ENCODE measurements around the gene CSNK1A1.

CSNK1A1 gene

DNA sequence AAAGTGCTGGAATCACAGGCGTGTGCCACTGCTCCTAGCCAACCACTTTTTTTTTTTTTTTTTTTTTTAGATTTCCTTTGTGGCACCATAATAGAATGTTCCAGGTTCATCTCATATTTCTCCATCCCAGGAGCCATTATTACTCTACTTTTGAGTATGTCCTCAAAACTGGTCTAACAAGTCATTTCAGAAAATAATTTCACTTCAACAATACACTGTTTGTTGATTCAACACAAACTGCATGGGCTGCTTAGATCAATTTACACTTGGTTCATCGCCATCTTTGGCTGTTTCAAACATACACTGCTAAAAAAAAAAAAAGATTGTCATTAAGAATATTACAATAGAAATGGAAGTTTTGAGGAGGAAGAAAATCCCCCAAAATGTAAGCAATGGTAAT lies 57.9 kb downstream of the CSNK1A1 start:
- no peak for TF ChIP-seq TCF4 (CRISPR knock-in tag; IDR thresholded peaks at IDR 0.05; ENCODE audit: borderline replicate concordance)
- TF ChIP-seq ZFP30 (CRISPR knock-in tag; IDR thresholded peaks at IDR 0.05) = no peak
- TF ChIP-seq, protein P1, sequence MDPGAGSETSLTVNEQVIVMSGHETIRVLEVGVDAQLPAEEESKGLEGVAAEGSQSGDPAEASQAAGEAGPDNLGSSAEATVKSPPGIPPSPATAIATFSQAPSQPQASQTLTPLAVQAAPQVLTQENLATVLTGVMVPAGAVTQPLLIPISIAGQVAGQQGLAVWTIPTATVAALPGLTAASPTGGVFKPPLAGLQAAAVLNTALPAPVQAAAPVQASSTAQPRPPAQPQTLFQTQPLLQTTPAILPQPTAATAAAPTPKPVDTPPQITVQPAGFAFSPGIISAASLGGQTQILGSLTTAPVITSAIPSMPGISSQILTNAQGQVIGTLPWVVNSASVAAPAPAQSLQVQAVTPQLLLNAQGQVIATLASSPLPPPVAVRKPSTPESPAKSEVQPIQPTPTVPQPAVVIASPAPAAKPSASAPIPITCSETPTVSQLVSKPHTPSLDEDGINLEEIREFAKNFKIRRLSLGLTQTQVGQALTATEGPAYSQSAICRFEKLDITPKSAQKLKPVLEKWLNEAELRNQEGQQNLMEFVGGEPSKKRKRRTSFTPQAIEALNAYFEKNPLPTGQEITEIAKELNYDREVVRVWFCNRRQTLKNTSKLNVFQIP (CRISPR knock-in tag; IDR thresholded peaks at IDR 0.05; ENCODE audit: borderline replicate concordance, low read depth) = no peak
- no peak for TF ChIP-seq CSRNP3 (CRISPR knock-in tag; IDR thresholded peaks at IDR 0.05)
- TF ChIP-seq ZNF8 (CRISPR knock-in tag; IDR thresholded peaks at IDR 0.05) = no peak
- no peak for TF ChIP-seq ZNF565 (CRISPR knock-in tag; conservative IDR thresholded peaks at IDR 0.05; ENCODE audit: low read depth)
- no peak for TF ChIP-seq ARNTL (CRISPR knock-in tag; IDR thresholded peaks at IDR 0.05; ENCODE audit: borderline replicate concordance, low read depth)

DNA sequence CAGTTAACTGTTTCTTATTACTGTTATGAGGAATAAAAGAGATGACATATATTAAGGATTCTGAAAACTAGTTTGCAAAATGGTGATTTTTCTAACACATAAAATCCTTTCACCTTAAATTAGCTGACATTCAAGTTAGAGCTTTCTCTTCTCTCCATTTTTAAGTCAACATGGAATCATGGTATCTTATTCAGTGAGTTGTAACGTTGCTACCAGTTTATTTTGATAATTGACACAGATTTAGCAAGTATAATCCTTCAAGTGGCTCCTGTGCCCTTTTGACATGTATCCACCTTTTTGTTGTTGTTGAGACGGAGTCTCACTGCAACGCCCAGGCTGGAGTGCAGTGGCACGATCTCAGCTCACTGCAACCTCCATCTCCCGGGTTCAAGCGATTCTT lies 58.5 kb downstream of the CSNK1A1 start:
- no peak for ATAC-seq

More for the DNA sequence above, 57.9 kb downstream of the CSNK1A1 start:
- no peak for ATAC-seq

DNA sequence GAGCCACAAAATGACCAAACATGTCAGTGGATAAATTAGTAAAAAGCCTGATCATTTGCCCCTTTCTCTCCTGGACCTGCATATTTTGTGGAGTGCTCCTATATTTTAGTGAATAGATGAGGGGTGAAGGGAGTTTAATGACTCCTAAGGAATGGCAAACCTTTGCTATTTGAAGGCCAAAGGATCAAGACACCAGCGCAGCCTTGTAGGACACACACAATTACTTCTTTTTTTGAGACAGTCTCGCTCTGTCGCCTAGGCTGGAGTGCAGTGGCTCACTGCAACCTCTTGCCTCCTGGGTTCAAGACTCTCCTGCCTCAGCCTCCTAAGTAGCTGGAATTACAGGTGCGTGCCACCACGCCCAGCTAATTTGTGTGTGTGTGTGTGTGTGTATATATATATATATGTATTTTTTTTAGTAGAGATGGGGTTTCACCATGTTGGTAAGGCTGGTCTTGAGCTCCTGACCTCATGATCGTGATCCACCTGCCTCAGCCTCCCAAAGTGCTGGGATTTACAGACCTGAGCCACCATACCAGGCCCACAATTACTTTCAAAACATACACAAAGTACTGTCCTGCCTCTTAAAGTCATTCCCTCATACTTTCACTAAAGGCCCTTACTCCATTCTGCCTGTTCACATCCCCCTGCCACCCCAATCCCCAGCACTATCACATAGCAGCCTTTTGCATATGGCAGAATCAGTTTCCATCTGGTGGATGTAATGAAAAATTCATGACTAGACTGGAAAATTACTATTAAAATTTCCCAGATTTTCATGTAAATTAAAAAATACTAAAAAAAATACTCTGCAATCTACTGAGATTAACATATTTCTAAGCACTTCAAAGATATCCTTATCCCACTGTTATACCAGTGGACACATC lies 60.4 kb downstream of the CSNK1A1 start:
- ATAC-seq = no peak

More for the DNA sequence above, 58.5 kb downstream of the CSNK1A1 start:
- TF ChIP-seq BACH2 (CRISPR knock-in tag; IDR thresholded peaks at IDR 0.05; ENCODE audit: borderline replicate concordance) (no peak), RARB (CRISPR knock-in tag; IDR thresholded peaks at IDR 0.05) (no peak), ARNTL (CRISPR knock-in tag; IDR thresholded peaks at IDR 0.05; ENCODE audit: borderline replicate concordance, low read depth) (no peak), SNAI2 (CRISPR knock-in tag; IDR thresholded peaks at IDR 0.05) (no peak), ZFP30 (CRISPR knock-in tag; IDR thresholded peaks at IDR 0.05) (no peak), PPARA (CRISPR knock-in tag; IDR thresholded peaks at IDR 0.05; ENCODE audit: borderline replicate concordance) (no peak)
- TF ChIP-seq, protein P2, sequence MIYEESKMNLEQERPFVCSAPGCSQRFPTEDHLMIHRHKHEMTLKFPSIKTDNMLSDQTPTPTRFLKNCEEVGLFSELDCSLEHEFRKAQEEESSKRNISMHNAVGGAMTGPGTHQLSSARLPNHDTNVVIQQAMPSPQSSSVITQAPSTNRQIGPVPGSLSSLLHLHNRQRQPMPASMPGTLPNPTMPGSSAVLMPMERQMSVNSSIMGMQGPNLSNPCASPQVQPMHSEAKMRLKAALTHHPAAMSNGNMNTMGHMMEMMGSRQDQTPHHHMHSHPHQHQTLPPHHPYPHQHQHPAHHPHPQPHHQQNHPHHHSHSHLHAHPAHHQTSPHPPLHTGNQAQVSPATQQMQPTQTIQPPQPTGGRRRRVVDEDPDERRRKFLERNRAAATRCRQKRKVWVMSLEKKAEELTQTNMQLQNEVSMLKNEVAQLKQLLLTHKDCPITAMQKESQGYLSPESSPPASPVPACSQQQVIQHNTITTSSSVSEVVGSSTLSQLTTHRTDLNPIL (CRISPR knock-in tag; IDR thresholded peaks at IDR 0.05; ENCODE audit: low read depth) = no peak

GRCh38 chr5:149489605-149490037 lies 61.6 kb downstream of the CSNK1A1 start:
- TF ChIP-seq, protein P3, sequence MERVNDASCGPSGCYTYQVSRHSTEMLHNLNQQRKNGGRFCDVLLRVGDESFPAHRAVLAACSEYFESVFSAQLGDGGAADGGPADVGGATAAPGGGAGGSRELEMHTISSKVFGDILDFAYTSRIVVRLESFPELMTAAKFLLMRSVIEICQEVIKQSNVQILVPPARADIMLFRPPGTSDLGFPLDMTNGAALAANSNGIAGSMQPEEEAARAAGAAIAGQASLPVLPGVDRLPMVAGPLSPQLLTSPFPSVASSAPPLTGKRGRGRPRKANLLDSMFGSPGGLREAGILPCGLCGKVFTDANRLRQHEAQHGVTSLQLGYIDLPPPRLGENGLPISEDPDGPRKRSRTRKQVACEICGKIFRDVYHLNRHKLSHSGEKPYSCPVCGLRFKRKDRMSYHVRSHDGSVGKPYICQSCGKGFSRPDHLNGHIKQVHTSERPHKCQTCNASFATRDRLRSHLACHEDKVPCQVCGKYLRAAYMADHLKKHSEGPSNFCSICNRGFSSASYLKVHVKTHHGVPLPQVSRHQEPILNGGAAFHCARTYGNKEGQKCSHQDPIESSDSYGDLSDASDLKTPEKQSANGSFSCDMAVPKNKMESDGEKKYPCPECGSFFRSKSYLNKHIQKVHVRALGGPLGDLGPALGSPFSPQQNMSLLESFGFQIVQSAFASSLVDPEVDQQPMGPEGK (CRISPR knock-in tag; IDR thresholded peaks at IDR 0.05; ENCODE audit: borderline replicate concordance) = no peak
- peak; percentile 22; the same call in 1 of the 2 replicates for TF ChIP-seq ZC3H10 (CRISPR knock-in tag; IDR thresholded peaks at IDR 0.05)
- no peak; the same call in 2 of the 3 replicates for ATAC-seq

More for the DNA sequence above, 60.4 kb downstream of the CSNK1A1 start:
- no peak for TF ChIP-seq SNAI2 (CRISPR knock-in tag; IDR thresholded peaks at IDR 0.05)

GRCh38 chr5:149488645-149489306 lies 62.5 kb downstream of the CSNK1A1 start:
- ATAC-seq = no peak
- TF ChIP-seq TSHZ2 (CRISPR knock-in tag; IDR thresholded peaks at IDR 0.05) = no peak
- no peak for TF ChIP-seq TCF4 (CRISPR knock-in tag; IDR thresholded peaks at IDR 0.05; ENCODE audit: borderline replicate concordance)
- no peak for TF ChIP-seq ARNTL (CRISPR knock-in tag; IDR thresholded peaks at IDR 0.05; ENCODE audit: borderline replicate concordance, low read depth)
- TF ChIP-seq BACH2 (CRISPR knock-in tag; IDR thresholded peaks at IDR 0.05; ENCODE audit: borderline replicate concordance) = no peak
- TF ChIP-seq, protein P3 (CRISPR knock-in tag; IDR thresholded peaks at IDR 0.05; ENCODE audit: borderline replicate concordance) = no peak
- no peak for TF ChIP-seq SNAI2 (CRISPR knock-in tag; IDR thresholded peaks at IDR 0.05)
- TF ChIP-seq CSRNP3 (CRISPR knock-in tag; IDR thresholded peaks at IDR 0.05) = no peak
- no peak for TF ChIP-seq ISL1 (CRISPR knock-in tag; IDR thresholded peaks at IDR 0.05)
- no peak for TF ChIP-seq ZNF8 (CRISPR knock-in tag; IDR thresholded peaks at IDR 0.05)
- no peak for TF ChIP-seq ESRRG (CRISPR knock-in tag; IDR thresholded peaks at IDR 0.05)
- no peak for TF ChIP-seq OSR1 (CRISPR knock-in tag; IDR thresholded peaks at IDR 0.05)
